CD4-positive, alpha-beta T cell treated with Interferon gamma for 1 hour (primary cell): ENCODE measurements around the gene LAMC2.
"Not testable (repeated sequence)": the region's sequence is repeated elsewhere in the genome, so short reads cannot be mapped to it uniquely, and the experiment has no call there.

ENCODE experiments used
- DNase-seq: peaks from one replicate; pipeline ENCODE4 v3.0.0-alpha.2; 2020

The LAMC2 gene

GRCh38 chr1:183185941-183186490 is at the start of gene LAMC2:
Gene LAMC2 (plus strand): TSS chr1:183186264. CDS start chr1:183186353, 89 bp downstream.
- DNase-seq: no peak

DNA sequence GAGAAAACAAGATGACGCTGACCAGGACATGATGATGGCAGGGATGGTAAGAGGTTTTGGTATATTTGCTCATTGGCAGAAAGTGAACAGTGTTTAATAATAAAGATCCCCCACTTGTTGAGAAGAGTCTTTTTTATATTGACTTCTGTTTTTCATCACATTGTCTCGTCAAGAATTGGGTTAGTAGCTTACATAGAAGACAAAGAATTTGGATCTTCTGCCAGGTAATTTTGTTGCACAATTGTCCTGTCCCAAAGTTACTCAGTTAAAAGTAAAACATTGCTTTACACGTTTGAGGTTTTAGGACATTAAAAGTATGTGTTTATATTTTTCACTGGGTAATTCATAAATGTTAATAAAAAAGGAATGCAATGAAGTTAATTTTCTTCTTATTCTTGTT is 48.3 kb upstream of the LAMC2 start:
- DNase-seq: no peak

DNA sequence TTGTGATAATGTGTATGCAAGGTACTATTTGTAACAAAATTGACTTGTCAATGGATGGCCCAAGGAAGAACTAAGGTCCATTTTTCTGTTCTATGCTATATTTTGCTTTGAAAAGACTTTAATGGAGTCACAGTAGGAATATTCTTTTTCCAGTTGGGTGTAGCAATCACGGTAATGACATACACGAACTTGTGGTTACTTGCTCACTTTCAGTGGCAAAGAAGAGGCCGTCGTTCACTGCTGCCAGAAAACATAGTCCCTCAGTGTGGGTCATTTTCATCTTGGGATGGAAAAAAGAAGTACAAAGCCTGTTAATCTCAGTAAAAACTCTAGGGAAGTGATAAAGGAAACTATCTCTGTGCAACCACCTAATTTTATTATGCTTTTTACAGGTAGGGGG is 47.8 kb upstream of the LAMC2 start:
- no peak for DNase-seq

- no peak for DNase-seq
Observed at GRCh38 chr1:183139281-183139942, 46.7 kb upstream of the LAMC2 start.

DNA sequence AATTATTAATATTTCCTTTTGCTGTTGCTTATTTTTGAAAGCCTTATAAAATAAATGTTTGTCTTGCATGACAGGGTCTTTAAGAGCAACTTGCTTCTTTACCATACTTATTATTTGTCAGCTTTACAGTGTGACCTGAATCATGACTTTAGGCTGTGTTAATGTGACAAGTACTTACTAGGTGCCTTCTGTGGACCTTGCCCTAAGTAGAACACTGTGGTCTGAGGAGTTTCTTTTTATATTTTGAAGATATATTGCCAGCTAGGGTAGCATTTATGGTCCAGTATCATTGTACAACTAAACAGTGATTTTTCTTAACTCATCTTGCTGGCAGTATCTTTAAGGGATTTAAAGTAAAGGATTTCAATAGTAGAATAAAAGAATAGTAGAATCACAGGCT is 45.4 kb upstream of the LAMC2 start:
- no peak for DNase-seq

- no peak for DNase-seq
Observed at GRCh38 chr1:183142171-183142570, 43.9 kb upstream of the LAMC2 start.

- no peak for DNase-seq
Observed at GRCh38 chr1:183143576-183144315, 42.3 kb upstream of the LAMC2 start.

GRCh38 chr1:183144752-183145151 is 41.3 kb upstream of the LAMC2 start:
- no peak for DNase-seq

DNA sequence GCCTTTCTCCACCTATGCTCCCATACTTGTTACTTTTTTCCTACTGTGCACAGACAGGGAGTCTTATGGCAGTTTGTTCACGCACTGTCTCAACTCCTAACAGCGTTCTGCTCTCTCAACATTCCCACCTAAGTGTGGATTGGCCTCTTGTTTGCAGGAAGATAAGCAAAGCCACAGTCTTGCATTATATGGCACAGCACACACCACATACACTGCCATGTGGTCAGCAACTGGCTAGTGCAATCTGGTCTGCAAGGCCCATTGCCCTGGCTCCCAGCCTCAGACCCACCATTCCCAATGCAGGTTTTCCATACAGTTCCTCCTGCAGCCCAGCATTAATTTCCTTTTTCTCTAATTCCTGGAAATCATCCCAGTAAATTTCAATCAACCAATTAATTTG is 38.3 kb upstream of the LAMC2 start:
- no peak for DNase-seq

GRCh38 chr1:183148599-183148998 is 37.5 kb upstream of the LAMC2 start:
- no peak for DNase-seq

DNA sequence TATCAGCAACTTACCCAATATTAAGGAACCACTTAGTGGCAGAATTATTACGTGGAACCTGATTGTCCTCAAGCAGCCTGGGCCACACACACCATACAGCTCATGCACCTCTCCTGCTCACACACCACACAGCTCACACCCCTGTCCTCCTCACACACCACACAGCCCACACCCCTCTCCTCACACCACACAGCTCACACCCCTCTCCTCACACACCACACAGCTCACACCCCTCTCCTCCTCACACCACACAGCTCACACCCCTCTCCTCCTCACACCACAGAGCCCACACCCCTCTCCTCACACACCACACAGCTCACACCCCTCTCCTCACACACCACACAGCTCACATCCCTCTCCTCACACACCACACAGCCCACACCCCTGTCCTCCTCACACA is 36.8 kb upstream of the LAMC2 start:
- no peak for DNase-seq

DNA sequence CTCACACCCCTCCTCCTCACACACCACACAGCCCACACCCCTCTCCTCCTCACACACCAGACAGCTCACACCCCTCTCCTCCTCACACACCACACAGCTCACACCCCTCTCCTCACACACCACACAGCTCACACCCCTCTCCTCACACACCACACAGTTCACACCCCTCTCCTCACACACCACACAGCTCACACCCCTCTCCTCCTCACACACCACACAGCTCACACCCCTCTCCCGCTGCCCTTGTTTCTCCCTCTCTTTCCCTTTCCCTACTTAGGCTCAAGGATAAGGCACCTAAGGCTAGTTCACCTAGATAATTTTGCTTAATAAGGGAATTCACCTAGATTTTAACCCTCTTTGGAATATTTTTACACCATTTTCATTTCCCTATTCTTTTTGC is 36.0 kb upstream of the LAMC2 start:
- not testable (repeated sequence) for DNase-seq

GRCh38 chr1:183150445-183150844 is 35.6 kb upstream of the LAMC2 start:
- DNase-seq: no peak

DNA sequence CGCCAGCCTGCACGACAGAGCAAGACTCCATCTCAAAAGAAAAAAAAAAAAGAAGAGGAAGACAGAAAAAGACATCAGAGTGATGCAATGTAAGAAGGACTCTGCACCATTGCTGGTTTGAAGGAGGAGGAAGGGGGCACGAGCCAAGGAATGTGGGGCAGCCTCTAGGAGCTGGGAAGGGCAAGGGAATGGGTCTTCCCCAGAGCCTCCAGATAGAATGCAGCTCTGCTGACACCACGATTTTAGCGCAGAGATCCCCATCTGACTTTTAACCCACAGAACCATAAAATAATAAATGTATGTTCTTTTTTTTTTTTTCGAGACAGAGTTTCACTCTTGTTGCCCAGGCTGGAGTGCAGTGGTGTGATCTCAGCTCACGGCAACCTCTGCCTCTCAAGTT is 33.9 kb upstream of the LAMC2 start:
- no peak for DNase-seq

GRCh38 chr1:183155939-183156338 is 30.1 kb upstream of the LAMC2 start:
- no peak for DNase-seq

DNA sequence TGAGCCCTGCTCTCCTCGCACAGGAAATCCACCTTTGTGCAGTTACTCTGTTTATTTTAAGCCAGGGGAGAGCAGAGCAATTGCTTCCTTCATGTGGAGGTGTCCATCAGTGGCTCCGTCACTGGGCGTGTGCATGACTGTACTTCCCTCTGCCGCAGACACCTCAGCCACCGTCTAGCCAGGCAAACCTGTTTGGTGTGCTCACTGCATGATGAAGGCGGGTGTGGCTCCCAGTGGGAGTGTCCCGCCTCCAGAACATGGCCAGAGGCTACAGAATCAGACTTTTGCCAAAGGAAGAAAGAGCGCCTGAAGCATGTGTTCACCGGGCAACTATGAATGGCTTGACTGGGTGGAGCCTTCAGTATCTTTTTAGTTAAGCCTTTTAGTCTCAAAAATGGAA is 26.1 kb upstream of the LAMC2 start:
- DNase-seq: no peak

DNA sequence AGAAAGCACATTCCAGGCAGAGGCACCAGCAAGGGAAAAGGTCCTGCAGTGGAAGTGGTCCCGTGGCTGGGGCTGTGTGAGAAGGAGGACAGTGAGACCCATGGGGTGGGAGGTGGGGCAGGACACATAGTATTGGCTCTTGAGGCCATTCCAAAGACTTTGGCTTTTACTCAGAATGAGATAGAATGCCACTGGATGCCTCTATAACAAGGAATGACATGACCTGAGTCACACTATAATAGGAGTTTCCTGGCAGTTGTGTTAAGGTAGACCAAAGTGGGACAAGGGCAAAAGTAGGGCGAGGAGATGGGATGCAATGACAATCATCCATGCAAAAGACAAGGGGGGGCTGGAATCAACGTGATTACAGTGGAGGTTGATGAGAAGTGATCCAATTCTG is 24.7 kb upstream of the LAMC2 start:
- DNase-seq: no peak

DNA sequence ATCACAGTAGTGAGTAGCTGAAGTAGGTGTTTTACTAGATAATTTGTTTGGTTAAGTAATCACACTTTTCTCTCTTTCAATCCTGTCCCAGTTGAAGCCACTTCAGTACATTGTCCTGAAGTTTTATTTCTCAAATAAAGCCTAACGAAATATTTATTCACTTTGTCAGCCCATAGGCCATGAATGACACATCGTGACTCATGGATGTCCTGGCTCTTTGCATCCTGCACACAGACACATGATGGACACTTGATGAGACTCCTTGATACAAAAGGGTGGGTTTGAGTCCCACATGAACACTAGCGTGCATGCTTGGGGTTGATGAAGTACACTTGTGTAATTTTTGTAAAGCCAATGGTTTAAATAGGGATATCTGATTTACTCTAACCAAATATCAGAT is 22.7 kb upstream of the LAMC2 start:
- DNase-seq: no peak

- no peak for DNase-seq
Observed at GRCh38 chr1:183164340-183164739, 21.7 kb upstream of the LAMC2 start.

GRCh38 chr1:183164963-183165362 is 21.1 kb upstream of the LAMC2 start:
- no peak for DNase-seq

DNA sequence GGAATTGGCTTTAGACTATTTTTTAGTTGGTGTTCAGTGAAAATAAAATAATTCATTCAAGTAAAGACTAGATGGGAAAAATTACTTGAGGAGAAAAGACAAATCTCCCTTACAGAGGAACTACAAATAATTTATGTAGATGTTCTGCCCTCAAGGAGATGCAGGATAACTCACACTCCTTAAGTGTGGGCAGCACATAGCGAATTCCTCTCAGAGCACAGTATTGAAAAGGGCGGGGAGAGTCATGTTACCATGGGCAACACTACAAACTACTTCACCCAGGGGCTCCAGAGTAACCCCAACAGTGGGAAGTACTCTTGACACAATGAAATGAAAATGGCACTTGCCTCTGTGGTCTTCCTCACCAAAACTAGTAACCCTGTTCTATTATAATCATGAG is 20.6 kb upstream of the LAMC2 start:
- DNase-seq: no peak

GRCh38 chr1:183166454-183166853 is 19.6 kb upstream of the LAMC2 start:
- DNase-seq: no peak

DNA sequence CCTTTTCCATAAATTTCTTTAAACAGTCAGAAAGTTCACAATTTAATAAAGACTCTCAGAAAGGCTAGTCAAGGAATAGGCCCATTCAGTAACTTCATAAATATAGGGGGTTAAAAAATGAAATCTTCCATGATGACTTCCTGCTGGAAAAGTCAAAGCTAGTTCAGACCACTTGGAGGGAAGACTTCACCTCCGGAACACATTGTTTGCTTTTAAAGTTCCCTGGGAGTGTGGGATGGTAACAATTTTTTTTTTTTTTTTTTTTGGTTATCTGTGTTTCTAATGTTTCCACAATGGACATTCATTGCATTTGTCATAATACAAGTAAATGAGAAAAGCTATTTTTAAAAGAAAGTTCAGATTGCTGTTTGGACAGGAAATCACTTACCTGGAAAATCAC is 18.4 kb upstream of the LAMC2 start:
- no peak for DNase-seq

DNA sequence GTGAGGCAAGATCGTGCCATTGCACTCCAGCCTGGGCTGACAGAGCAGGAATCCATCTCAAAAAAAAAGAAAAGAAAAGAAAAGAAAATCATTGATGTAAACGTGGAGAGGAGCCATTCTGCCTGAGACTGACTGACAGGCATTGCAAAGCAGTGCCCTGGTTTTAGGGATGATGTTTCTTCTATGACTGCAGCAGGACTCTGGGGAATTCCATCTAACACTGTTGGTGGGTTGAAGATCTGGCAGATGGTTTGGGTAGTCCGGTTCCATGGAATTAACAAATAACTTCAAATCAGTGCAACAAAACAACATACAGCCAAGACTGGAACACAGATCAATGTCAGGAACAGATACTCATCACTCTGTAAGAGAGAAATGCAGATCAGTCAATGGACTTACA is 17.8 kb upstream of the LAMC2 start:
- DNase-seq: no peak

- no peak for DNase-seq
Observed at GRCh38 chr1:183173828-183174227, 12.2 kb upstream of the LAMC2 start.
